ENCODE data around the gene SLC1A5. TPM values are rescaled to one million over a fixed set of nuclear protein-coding genes. Genes with fewer than 3 reads are reported as not detected.

Gene SLC1A5
- total RNA-seq, 1 experiment from 2014 or later, result 239 TPM

DNA sequence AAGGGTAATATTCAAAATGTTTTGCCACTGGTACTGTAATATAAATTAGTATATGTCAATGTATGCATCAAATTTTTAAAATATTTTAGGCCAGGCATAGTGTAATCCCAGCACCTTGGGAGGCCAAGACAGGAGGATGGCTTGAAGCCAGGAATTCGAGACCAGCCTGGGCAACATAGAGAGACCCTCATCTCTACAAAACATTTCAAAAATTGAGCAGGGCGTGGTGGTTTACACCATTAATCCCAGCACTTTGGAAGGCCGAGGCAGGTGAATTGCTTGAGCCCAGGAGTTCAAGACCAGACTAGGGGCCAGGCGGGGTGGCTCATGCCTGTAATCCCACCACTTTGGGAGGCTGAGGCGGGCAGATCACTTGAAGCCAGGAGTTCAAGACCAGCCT lies 28.0 kb downstream of the SLC1A5 start:
- H3K27ac Mint-ChIP-seq, result no peak overlapping the region
- ATAC-seq (no peak), DNase-seq (ENCODE audit: low spot score) (no peak)
- TF ChIP-seq, protein P1, sequence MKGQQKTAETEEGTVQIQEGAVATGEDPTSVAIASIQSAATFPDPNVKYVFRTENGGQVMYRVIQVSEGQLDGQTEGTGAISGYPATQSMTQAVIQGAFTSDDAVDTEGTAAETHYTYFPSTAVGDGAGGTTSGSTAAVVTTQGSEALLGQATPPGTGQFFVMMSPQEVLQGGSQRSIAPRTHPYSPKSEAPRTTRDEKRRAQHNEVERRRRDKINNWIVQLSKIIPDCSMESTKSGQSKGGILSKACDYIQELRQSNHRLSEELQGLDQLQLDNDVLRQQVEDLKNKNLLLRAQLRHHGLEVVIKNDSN (CRISPR knock-in tag; IDR thresholded peaks at IDR 0.05), result no peak
- no peak for TF ChIP-seq JAZF1 (CRISPR knock-in tag; IDR thresholded peaks at IDR 0.05)
- TF ChIP-seq ZNF138 (CRISPR knock-in tag; conservative IDR thresholded peaks at IDR 0.05), result no peak
- TF ChIP-seq ATF1 (CRISPR knock-in tag; IDR thresholded peaks at IDR 0.05), result no peak
- TF ChIP-seq NFYB (CRISPR knock-in tag; conservative IDR thresholded peaks at IDR 0.05; ENCODE audit: low read depth), result no peak
- no peak for TF ChIP-seq ZNF232 (CRISPR knock-in tag; IDR thresholded peaks at IDR 0.05)
- TF ChIP-seq ATF6 (CRISPR knock-in tag; IDR thresholded peaks at IDR 0.05), result no peak
- no peaks in the 10 kb centered on the region for H3K9me3 Mint-ChIP-seq
- ChIA-PET CTCF (interaction anchor here (4.4 kb wide), 1 partner anchor 79 kb away, joined by 33 read pairs; no protein-coding TSS in a partner anchor), POLR2A (no interaction called here)
- H3K4me3 Mint-ChIP-seq, result no peak overlapping the region
- H3K4me1 Mint-ChIP-seq, result peaks cover 9% of the 10 kb centered on the region
- no peaks in the 10 kb centered on the region; the same call in 1 of the 2 replicates for H3K27me3 Mint-ChIP-seq (ENCODE audit: low read depth)
- H3K36me3 Mint-ChIP-seq, result 0 out of 2 replicates have a peak, but pooled peaks cover 2% of the 10 kb centered on the region

- H3K9me3 Mint-ChIP-seq, result no peaks in the 10 kb centered on the region
- H3K4me1 Mint-ChIP-seq, result peaks cover 9% of the 10 kb centered on the region
- no peaks in the 10 kb centered on the region; the same call in 1 of the 2 replicates for H3K27me3 Mint-ChIP-seq (ENCODE audit: low read depth)
- DNase-seq (ENCODE audit: low spot score), result no peak
- 0 out of 2 replicates have a peak, but pooled peaks cover 2% of the 10 kb centered on the region for H3K36me3 Mint-ChIP-seq
- ATAC-seq, result peak; percentile 23
- CTCF ChIA-PET, result interaction anchor here (4.4 kb wide), 1 partner anchor 80 kb away, joined by 33 read pairs; no protein-coding TSS in a partner anchor
- POLR2A ChIA-PET, result no interaction called here
- no peak overlapping the region for H3K4me3 Mint-ChIP-seq
- H3K27ac Mint-ChIP-seq, result peak overlapping the region; percentile 39; the same call in 1 of the 2 replicates
- TF ChIP-seq, protein P2, sequence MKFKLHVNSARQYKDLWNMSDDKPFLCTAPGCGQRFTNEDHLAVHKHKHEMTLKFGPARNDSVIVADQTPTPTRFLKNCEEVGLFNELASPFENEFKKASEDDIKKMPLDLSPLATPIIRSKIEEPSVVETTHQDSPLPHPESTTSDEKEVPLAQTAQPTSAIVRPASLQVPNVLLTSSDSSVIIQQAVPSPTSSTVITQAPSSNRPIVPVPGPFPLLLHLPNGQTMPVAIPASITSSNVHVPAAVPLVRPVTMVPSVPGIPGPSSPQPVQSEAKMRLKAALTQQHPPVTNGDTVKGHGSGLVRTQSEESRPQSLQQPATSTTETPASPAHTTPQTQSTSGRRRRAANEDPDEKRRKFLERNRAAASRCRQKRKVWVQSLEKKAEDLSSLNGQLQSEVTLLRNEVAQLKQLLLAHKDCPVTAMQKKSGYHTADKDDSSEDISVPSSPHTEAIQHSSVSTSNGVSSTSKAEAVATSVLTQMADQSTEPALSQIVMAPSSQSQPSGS (CRISPR knock-in tag; IDR thresholded peaks at IDR 0.05; ENCODE audit: borderline replicate concordance, low read depth), result no peak
- TF ChIP-seq E2F4 (CRISPR knock-in tag; IDR thresholded peaks at IDR 0.05; ENCODE audit: borderline replicate concordance, low read depth), result no peak
- TF ChIP-seq SOX15 (CRISPR knock-in tag; IDR thresholded peaks at IDR 0.05), result no peak
- no peak for TF ChIP-seq ZMAT4 (CRISPR knock-in tag; IDR thresholded peaks at IDR 0.05)
Observed at GRCh38 chr19:46759817-46760333, 28.5 kb downstream of the SLC1A5 start.

DNA sequence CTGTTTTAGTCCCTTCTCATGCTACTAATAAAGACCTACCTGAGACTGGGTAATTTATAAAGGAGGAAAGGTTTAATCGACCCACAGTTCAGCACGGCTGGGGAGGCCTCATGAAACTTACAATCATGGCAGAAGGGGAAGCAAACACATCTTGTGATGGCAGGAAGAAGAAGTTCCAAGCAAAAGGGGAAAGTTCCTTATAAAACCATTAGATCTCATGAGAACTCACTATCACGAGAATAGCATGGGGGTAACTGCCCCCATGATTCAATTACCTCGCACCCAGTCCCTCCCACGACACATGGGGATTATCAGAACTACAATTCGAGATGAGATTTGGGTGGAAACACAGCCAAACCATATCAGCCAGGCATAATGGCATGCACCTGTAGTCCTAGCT lies 29.2 kb downstream of the SLC1A5 start:
- DNase-seq (ENCODE audit: low spot score) (no peak), ATAC-seq (no peak)
- ChIA-PET CTCF (interaction anchor here (2.0 to 4.4 kb wide), 3 partner anchors 8 to 80 kb away, joined by 4 to 33 read pairs (median 31); no protein-coding TSS in a partner anchor), POLR2A (no interaction called here)
- Mint-ChIP-seq H3K4me1 (peaks cover 9% of the 10 kb centered on the region), H3K4me3 (no peak overlapping the region), H3K27me3 (ENCODE audit: low read depth) (no peaks in the 10 kb centered on the region; the same call in 1 of the 2 replicates), H3K27ac (no peak overlapping the region), H3K36me3 (0 out of 2 replicates have a peak, but pooled peaks cover 2% of the 10 kb centered on the region), H3K9me3 (no peaks in the 10 kb centered on the region)
- TF ChIP-seq, protein P2 (CRISPR knock-in tag; IDR thresholded peaks at IDR 0.05; ENCODE audit: borderline replicate concordance, low read depth), result no peak
- no peak for TF ChIP-seq OVOL2 (CRISPR knock-in tag; IDR thresholded peaks at IDR 0.05; ENCODE audit: borderline replicate concordance)
